SK-N-SH treated with all-trans-retinoic acid at 6 μM for 48 hours (cell line): ENCODE results near the gene MRAP.

Experiments
- ZC3H10 ChIP-seq: fragments of 250-450 bp; sonication (Bioruptor Pico); IDR thresholded peaks from 2 replicates; pipeline ENCODE4 v1.5.1; 2021; ENCODE audit warnings: mild to moderate bottlenecking, moderate library complexity
- ZNF70 ChIP-seq: fragments of 450-650 bp; formaldehyde crosslinking; IDR thresholded peaks from 2 replicates; pipeline ENCODE4 v1.5.0; 2020; ENCODE audit warnings: mild to moderate bottlenecking, moderate library complexity
- TF ChIP-seq, protein P1 (sequence below): fragments of 250-450 bp; sonication (Bioruptor Pico); IDR thresholded peaks from 2 replicates; pipeline ENCODE4 v1.8.0; 2020; ENCODE audit warnings: mild to moderate bottlenecking, moderate library complexity, borderline replicate concordance

DNA sequence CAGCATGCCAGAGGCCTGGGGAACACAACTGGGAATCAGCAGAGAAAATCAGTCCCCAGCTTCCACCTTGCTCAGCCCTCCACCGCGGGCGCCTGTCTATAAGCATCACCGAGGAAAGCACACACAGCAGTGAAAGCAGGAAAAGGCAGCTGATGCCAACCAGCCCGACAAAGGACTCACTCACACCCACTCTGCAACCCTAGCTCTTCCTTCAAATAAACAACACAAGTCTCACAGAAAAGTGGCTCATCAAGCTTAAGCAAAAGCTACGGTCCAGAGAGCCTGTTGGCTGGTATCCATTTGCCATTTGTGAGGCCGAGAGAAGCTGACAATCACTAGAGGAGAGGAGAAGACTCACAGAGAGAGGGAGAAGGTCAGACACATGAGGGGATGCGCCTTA is 27.1 kb downstream of the MRAP start:
- TF ChIP-seq, protein P1, sequence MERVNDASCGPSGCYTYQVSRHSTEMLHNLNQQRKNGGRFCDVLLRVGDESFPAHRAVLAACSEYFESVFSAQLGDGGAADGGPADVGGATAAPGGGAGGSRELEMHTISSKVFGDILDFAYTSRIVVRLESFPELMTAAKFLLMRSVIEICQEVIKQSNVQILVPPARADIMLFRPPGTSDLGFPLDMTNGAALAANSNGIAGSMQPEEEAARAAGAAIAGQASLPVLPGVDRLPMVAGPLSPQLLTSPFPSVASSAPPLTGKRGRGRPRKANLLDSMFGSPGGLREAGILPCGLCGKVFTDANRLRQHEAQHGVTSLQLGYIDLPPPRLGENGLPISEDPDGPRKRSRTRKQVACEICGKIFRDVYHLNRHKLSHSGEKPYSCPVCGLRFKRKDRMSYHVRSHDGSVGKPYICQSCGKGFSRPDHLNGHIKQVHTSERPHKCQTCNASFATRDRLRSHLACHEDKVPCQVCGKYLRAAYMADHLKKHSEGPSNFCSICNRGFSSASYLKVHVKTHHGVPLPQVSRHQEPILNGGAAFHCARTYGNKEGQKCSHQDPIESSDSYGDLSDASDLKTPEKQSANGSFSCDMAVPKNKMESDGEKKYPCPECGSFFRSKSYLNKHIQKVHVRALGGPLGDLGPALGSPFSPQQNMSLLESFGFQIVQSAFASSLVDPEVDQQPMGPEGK (CRISPR knock-in tag): no peak
- no peak for TF ChIP-seq ZNF70 (CRISPR knock-in tag)
- no peak for TF ChIP-seq ZC3H10
